ENCODE data around the gene SLC5A8.
A peak's percentile ranks its signal among the peaks of the same experiment; 100 is the strongest.

SLC5A8 gene

DNA sequence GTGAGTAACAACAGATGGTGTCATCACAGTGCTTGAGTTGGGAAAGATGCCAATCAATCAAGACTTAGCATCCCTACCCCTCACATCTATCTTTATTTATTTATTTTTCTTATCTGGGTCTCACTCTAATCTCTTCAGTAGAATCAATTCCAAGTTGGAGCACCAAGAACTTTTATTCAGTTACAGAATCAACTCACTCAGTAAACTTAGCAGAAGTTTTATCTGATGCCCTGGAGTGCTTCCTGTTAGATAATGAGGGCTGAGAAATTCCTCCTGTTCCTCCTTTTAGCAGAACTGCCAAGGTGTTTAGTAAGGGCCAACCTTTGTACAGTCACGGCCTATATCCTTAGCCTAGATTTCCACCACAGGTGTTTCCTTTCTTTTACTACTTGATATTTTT, 11.3 kb upstream of the SLC5A8 start:
- TF ChIP-seq, protein P1, sequence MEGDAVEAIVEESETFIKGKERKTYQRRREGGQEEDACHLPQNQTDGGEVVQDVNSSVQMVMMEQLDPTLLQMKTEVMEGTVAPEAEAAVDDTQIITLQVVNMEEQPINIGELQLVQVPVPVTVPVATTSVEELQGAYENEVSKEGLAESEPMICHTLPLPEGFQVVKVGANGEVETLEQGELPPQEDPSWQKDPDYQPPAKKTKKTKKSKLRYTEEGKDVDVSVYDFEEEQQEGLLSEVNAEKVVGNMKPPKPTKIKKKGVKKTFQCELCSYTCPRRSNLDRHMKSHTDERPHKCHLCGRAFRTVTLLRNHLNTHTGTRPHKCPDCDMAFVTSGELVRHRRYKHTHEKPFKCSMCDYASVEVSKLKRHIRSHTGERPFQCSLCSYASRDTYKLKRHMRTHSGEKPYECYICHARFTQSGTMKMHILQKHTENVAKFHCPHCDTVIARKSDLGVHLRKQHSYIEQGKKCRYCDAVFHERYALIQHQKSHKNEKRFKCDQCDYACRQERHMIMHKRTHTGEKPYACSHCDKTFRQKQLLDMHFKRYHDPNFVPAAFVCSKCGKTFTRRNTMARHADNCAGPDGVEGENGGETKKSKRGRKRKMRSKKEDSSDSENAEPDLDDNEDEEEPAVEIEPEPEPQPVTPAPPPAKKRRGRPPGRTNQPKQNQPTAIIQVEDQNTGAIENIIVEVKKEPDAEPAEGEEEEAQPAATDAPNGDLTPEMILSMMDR (IDR thresholded peaks at IDR 0.05; ENCODE audit: low read depth, low read length): no peak
- H3K4me1 ChIP-seq: no peaks in the 10 kb centered on the region
- H3K9me3 ChIP-seq: no peaks in the 10 kb centered on the region
- H3K27me3 ChIP-seq: no peaks in the 10 kb centered on the region
- no peaks in the 10 kb centered on the region for H3K36me3 ChIP-seq
- DNase-seq: no peak
- H3K4me3 ChIP-seq (ENCODE audit: low read depth, low read length): no peak overlapping the region

DNA sequence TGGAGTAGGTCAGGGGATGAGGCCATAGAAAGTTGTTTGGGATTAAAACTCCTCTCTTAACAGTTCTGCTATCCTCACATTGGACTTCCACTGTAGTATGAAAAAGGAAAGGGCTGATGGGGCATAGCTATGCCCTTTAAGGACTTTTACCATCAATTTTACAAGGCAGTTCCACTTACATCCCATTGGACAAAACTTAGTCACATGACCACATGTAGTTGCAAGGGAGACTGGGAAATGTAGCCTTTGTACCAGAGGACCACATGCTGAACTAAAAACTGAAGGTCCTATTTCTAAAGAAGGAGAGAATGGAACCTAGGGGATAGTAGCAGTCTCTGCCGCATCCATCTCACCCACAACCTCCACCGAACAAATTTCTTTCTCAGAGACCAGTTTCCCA, 6.8 kb upstream of the SLC5A8 start:
- TF ChIP-seq, protein P1 (IDR thresholded peaks at IDR 0.05; ENCODE audit: low read depth, low read length): no peak
- Histone ChIP-seq H3K4me3 (ENCODE audit: low read depth, low read length) (no peak overlapping the region), H3K4me1 (no peaks in the 10 kb centered on the region), H3K9me3 (no peaks in the 10 kb centered on the region), H3K36me3 (no peaks in the 10 kb centered on the region), H3K27me3 (no peaks in the 10 kb centered on the region)
- DNase-seq: no peak

DNA sequence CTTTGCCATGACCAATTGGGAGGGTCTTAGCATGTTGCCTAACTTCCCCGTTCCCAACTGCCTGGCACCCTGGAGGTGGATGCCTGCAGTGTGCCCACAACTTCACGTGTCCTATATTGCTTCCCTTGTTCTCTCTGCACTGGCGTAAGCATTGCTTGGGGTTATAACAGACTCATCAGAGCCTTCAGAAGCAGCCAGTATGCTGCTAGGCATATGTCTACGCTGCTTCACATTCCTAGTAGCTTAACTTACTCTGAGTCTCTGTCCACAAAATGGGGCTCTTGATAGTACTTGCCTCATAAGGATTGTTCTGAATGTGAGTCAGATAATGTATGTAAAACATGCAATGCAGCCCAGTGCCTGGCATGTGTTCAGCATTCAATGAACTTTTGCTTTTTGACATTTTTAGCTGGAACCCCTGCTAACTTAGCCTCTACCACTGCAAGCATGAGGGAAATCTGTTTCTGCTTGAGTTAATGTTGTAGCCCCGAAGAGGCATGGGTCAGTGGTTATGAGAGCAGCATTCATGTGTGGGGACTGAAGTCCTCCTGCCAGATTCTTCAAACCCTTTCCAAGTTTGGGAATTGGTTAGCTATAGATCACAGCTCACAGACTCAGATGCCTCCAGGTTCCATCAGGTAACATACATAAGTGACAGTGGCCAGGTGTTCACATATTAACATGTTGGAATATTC, 2.8 kb downstream of the SLC5A8 start:
- Histone ChIP-seq H3K4me3 (ENCODE audit: low read depth, low read length) (no peak overlapping the region), H3K27me3 (peaks cover 23% of the 10 kb centered on the region), H3K36me3 (no peaks in the 10 kb centered on the region), H3K4me1 (no peaks in the 10 kb centered on the region), H3K9me3 (no peaks in the 10 kb centered on the region)
- TF ChIP-seq, protein P1 (IDR thresholded peaks at IDR 0.05; ENCODE audit: low read depth, low read length): no peak
- DNase-seq: no peak

DNA sequence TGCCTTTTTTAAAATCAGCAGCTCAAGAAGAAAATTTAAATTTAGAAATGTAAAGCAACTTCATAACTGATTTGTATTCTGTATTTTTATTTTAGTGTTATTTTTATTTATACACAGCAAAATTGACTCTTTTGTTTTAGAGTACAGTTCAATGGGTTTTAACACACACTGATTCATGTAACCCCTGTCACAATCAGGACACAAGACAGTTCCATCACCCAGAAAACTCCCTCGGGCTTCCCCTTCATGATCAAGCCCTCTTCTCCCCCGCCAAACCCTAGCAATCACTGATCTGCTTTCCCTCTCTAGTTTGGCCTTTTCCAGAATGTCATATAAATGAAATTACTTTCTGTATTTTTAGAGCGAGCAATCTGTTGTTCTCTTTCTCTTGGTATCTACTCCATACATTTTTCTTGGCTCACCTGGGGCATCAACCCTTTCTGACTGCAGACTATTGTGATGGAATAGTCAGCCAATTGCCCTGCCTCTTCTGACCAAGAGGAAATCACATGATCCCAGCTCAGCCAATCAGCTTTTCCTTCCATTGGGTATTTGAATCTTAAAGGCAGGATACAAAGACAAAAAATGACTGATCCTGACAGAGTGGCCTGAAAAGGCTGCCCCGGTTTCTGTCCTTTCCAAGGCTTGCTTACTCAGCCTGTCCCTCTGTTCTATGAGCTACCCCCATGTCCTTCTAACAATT, 5.3 kb downstream of the SLC5A8 start:
- Histone ChIP-seq H3K4me3 (ENCODE audit: low read depth, low read length) (no peak overlapping the region), H3K4me1 (no peaks in the 10 kb centered on the region), H3K36me3 (no peaks in the 10 kb centered on the region), H3K27me3 (peaks cover 21% of the 10 kb centered on the region), H3K9me3 (no peaks in the 10 kb centered on the region)
- peak; percentile 17 for DNase-seq
- TF ChIP-seq, protein P1 (IDR thresholded peaks at IDR 0.05; ENCODE audit: low read depth, low read length): no peak

DNA sequence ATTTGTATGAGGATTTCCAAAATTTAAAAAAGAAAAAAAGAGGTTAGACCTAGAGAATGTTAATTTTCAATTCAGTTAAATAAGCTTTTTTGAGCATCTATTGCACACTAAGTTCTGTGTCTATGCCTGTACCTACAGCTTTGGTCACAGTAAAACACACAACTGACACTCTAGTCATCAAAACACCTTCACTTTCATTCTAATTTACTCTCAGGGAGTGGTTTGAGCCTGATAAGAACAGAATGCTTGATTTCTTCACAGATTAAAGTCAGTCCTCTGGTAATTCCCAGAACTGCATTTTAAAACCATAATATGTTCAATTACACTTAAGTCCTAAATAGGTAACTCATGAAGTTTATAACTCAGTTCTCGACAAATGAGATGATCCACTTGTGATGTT, 9.2 kb downstream of the SLC5A8 start:
- DNase-seq: no peak
- Histone ChIP-seq H3K27me3 (peaks cover 9% of the 10 kb centered on the region; the same call in 1 of the 2 replicates), H3K4me3 (ENCODE audit: low read depth, low read length) (no peak overlapping the region), H3K9me3 (no peaks in the 10 kb centered on the region), H3K4me1 (no peaks in the 10 kb centered on the region), H3K36me3 (no peaks in the 10 kb centered on the region)
- TF ChIP-seq, protein P1 (IDR thresholded peaks at IDR 0.05; ENCODE audit: low read depth, low read length): no peak

DNA sequence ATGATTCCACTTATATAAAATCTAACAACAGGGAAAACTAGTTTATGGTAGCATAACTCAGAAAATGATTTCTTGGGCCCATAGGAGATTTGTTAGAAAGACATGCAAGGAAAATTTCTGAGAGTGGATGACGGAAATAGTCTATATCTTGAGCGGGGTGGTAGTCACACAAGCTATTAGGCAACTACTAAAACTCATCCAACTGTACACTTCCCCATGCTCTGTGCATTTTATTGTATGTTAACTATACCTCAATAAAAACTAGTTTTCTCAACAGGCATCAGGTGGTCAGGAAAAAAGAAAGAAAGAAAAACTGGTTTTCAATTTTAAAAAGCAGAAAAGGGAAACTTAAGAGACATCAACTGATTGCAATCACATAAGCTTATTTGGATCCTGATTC, 9.9 kb downstream of the SLC5A8 start:
- DNase-seq: no peak

More for the DNA sequence above, 9.9 kb downstream of the SLC5A8 start:
- no peaks in the 10 kb centered on the region for H3K4me1 ChIP-seq
- H3K27me3 ChIP-seq: peaks cover 9% of the 10 kb centered on the region; the same call in 1 of the 2 replicates
- TF ChIP-seq, protein P1 (IDR thresholded peaks at IDR 0.05; ENCODE audit: low read depth, low read length): no peak
- H3K4me3 ChIP-seq (ENCODE audit: low read depth, low read length): no peak overlapping the region
- no peaks in the 10 kb centered on the region for H3K36me3 ChIP-seq
- no peaks in the 10 kb centered on the region for H3K9me3 ChIP-seq

Data from BE2C (cell line).